GF-D8 (cell line): Measurements from ENCODE around the gene AGGF1.
"Not testable (repeated sequence)": the region's sequence is repeated elsewhere in the genome, so short reads cannot be mapped to it uniquely, and the experiment has no call there.

Source experiments
- DNase-seq: peaks from one replicate; lab custom pipeline; 2025; lab: John Stamatoyannopoulos, UW

Gene AGGF1

GRCh38 chr5:77086689-77087483 lies 56.7 kb downstream of the AGGF1 start, which contains the start of gene ZBED3:
ZBED3 (minus strand) TSS chr5:77087285; CDS start chr5:77077878, 9,407 bp downstream.
- DNase-seq, result peak; percentile 41

- DNase-seq, result no peak
Measured at GRCh38 chr5:77087484-77088261, 57.5 kb downstream of the AGGF1 start.

- no peak for DNase-seq
Measured at GRCh38 chr5:77095189-77095588, 65.0 kb downstream of the AGGF1 start.

- DNase-seq, result no peak
Measured at GRCh38 chr5:77101298-77101697, 71.1 kb downstream of the AGGF1 start.

- DNase-seq, result no peak
Measured at GRCh38 chr5:77102549-77102948, 72.3 kb downstream of the AGGF1 start.

GRCh38 chr5:77103457-77103856 lies 73.3 kb downstream of the AGGF1 start:
- DNase-seq, result no peak

- no peak for DNase-seq
Measured at GRCh38 chr5:77104813-77105212, 74.6 kb downstream of the AGGF1 start.

- DNase-seq, result not testable (repeated sequence)
Measured at GRCh38 chr5:77107035-77107434, 76.8 kb downstream of the AGGF1 start.
